NCI-H1930 (cell line): ENCODE results near the gene ZFYVE19.
A peak's percentile ranks its signal among the peaks of the same experiment; 100 is the strongest.

Source experiments
- DNase-seq, 2 experiments: peaks; one replicate each; lab custom pipeline; 2025; lab: John Stamatoyannopoulos, UW

The ZFYVE19 gene

GRCh38 chr15:40775740-40776536 lies 31.0 kb upstream of the ZFYVE19 start:
- no peak for DNase-seq

DNA sequence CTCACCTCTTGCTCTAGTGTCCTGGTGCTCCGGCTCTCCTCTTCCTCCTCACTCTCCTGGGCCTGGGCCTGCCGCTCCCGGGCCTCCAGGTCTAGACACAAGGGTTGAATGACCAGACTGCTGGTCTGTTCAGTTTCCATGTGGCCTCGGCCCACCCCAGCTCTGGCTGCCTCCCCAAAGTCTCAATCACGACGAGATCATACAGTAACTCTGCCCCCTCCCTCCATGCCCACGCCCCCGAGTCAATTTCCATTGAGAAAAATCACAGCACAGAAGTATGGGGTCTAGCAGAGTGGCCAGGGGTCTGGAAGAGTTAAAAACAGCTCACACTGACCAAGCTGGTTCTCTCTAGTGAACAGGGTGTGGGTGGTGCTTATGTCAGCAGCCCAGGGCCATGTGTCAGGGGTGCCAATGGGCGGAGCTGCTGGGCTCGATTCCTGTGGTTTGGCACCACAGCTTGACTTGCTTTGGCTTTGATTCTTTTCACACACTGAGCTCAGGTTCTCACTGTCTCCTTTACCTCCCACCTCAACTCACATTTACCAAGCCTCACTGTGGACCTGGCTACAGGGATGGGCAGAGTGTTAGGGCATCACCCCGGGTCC lies 30.2 kb upstream of the ZFYVE19 start:
- DNase-seq = no peak

GRCh38 chr15:40782609-40783227 lies 24.2 kb upstream of the ZFYVE19 start:
- DNase-seq = peak; percentile 48 to 50

DNA sequence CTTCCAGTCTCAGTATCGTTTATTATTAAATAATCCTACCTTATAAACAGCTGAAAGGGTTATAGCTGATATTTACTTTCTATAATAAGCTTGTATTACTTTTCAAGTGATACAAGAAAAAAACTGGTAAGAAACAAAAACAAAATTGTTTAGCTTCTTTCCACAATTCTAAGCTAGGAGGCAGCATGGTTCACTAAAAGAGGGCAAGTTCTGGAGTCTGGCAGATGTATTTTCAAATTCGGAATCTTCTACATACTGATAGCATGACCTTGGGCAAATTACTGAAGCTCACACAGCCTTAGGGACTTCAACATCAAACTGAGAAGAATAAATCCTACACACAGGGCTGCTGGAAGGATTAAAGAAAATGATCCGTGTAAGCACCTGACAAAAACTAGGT lies 21.7 kb upstream of the ZFYVE19 start:
- no peak for DNase-seq

GRCh38 chr15:40785814-40786213 lies 21.1 kb upstream of the ZFYVE19 start:
- DNase-seq = no peak

- no peak for DNase-seq
Measured at GRCh38 chr15:40787344-40787841, 19.5 kb upstream of the ZFYVE19 start.

DNA sequence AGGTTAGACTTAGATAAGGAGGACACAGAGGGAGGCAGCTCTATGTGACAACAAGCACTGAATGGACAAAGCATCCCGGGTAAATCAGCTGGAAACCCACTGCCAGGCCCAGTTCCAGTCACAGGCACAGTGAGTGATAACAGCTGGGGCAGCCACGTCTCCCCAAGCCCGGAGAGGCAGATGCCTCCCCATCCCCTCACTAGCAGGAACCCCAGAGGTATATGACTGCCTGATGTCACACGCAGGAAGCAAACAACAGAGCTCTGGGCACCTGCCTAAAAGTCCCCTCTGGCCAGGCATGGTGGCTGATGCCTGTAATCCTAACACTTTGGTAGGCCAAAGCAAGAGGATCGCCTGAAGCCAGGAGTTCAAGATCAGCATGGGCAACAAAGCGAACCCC lies 18.9 kb upstream of the ZFYVE19 start:
- DNase-seq = no peak

DNA sequence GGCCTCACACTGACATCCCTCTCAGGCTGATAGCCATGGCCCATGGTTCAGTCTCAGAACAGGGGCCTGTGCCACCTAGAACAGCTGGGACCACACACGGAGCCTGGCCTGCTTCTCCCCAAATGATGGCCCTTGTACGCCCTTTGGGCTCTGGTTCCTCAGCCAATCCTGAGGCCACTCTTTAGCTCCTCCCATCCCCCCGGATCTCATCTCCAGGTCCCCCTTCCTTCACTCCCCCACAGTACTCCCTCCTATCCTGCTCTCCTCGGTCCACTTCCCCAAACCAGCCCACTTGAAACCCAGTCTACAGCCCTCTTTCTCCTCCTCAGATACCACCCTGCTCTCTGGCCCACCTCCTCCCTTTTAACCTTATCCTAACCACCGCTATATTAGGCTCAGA lies 17.8 kb upstream of the ZFYVE19 start:
- DNase-seq = no peak

DNA sequence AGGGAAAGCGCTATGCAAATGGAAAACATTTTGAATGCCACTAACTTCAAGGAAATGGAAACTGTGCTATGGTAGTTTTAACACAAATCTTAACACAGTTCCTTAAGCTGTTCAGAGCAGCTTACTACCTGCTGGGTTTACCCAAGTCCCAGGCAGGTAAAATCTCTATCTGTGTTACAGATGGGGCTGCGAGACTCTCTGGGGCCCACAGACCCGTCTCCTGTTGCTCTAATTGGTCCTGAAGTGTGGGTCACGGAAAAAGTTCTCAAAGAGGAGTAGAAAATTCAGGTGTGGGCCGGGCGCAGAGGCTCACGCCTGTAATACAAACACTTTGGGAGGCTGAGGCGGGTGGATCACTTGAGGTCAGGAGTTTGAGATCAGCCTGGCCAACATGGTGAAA lies 16.9 kb upstream of the ZFYVE19 start:
- DNase-seq = no peak

DNA sequence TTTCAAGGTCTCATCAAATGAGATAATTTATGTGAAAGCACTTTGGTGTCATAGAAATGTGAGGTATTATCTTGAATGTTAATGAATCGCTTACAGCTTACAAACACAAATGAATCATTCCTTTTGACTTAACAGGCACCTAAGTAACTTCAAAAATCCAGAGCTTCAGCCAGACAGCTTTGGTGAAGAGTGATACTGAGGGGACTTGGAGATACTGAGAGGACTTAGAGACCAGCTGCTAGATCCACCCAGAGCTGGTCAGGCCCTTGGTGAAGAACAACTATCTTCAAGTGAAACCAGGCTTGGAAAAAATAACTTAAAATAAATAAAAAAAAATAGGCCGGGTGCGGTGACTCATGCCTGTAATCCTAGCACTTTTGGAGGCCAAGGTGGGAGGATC lies 16.2 kb upstream of the ZFYVE19 start:
- DNase-seq = no peak

- no peak for DNase-seq
Measured at GRCh38 chr15:40792394-40792793, 14.5 kb upstream of the ZFYVE19 start.

DNA sequence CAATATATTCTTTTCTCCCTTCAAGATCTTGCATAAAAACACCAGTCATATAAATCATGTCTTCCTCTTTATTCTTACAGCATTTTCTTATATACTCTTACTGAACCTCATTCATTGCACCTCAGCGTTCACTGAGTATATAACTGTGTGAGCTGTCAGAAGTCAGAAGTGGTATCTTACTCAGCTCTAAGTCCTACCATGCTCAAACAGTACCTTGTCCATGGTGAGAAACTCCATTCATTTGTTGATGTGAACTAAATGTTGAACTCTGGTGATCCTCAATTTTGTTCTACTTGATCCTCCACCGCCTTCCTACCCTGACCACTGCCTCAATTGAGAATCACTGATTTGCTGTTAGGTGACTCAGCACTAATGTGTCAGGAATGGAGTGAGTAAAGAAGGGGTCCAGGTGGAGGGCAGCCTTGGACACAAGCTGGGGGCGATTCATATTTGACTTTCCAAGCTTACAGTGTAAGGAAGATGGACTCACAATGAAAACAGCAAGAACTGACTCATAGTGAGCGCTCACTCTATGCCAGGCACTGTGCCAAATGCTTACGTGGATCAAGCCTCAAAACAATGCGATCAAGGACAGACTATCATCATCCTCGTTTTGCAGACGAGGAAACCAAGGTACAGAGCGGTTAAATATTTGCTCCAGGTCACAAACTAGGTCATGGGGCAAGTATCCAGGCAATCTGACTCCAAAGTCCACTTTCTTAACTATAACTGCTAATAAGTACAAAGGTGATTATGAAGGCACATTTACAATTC lies 13.5 kb upstream of the ZFYVE19 start:
- DNase-seq = no peak

- DNase-seq = no peak
Measured at GRCh38 chr15:40796041-40796440, 10.8 kb upstream of the ZFYVE19 start.

DNA sequence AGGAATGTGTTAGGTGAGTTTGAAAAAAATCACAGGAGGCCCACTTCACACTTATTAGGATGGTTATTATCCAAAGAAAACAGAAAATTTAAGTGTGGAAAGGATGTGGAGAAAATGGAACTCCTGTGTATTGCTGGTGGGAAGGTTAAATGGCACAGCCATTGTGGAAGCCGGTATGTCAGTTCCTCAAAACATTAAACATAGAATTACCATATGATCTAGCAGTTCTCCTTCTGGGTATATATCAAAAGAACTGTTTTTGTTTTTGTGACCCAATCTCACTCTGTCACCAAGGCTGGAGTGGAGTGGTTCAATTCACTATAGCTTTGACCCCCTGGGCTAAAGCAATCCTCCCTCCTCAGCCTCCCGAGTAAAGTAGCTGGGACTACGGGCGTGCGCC lies 10.4 kb upstream of the ZFYVE19 start:
- no peak for DNase-seq

- DNase-seq = no peak
Measured at GRCh38 chr15:40799523-40799922, 7.4 kb upstream of the ZFYVE19 start.

DNA sequence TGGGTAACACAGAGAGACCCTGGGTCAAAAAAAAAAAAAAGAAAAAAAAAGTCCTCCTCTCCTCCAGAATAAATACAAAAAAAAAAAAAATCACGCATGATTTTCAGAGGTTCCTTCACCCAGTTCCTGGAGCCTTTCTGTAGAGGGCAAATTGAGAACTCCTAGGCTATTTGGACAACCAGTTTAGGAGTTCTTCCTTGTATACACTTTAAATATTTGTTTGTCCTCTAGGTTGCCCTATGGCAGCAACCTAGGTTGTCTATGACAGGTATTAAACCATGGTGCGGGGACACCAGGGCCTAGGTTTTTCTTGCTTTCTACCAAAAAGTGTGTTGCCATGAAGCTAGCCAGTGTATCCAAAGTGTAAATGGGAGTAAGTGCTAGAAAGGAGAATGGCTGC lies 3.8 kb upstream of the ZFYVE19 start:
- DNase-seq = no peak

DNA sequence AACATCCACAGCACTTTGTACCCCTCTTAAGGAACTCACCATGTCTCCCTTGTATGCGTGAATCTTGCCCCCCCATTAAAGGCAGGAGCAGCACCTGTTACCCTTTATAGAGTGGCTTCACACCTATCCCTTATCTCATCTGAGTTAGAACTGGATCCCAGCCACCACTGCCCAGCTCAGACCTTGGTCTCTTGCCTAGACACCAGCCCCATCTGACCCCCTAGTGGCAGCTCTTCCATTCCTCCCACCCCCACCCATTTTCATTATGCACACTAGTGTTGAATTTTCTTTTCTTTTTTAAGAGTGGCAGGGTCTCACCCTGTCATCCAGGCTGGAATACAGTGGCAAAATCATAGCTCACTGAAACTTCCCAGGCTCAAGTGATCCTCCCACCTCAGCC lies 3.2 kb upstream of the ZFYVE19 start:
- DNase-seq = no peak

DNA sequence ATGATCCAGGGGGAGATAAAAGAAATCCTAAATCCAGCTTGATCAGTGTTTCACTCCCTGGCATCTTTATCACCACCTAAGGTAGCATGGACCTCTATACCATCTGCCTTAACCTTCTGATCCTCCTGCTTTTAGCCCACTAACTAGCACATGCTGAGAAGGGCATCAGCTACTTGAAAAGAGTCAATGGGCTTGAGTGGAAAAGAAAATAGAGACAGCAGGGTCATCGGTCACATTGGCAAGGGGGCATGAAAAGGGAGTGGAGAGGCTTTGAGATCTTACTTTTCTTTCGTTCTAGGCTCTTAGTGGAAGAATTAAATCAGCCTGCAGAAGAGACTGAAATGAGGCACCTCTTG lies 239 bp upstream of the ZFYVE19 start:
- DNase-seq = no peak

GRCh38 chr15:40807888-40808461 lies 1.1 kb downstream of the ZFYVE19 start:
- no peak for DNase-seq

GRCh38 chr15:40808861-40809450 lies 2.1 kb downstream of the ZFYVE19 start:
- no peak for DNase-seq

GRCh38 chr15:40812721-40813425 lies 6.0 kb downstream of the ZFYVE19 start:
- DNase-seq = no peak
